Raji (cell line): ENCODE results near the gene FEZF2.

Source experiments
- POLR2A ChIP-seq: IDR thresholded peaks from 2 replicates; pipeline ENCODE4 v1.6.1; 2011; ENCODE audit warnings: low read depth, low read length, control low read depth; ENCODE audit not compliant: insufficient read depth

Gene FEZF2

GRCh38 chr3:62373215-62373614, at the start of gene FEZF2:
FEZF2 (minus strand) TSS chr3:62373550; CDS start chr3:62372868, 682 bp downstream.
- no peak for TF ChIP-seq POLR2A

- no peak for TF ChIP-seq POLR2A
Measured at GRCh38 chr3:62421207-62421606, 47.9 kb upstream of the FEZF2 start.

- no peak for TF ChIP-seq POLR2A
Measured at GRCh38 chr3:62416144-62416543, 42.8 kb upstream of the FEZF2 start.

- no peak for TF ChIP-seq POLR2A
Measured at GRCh38 chr3:62415312-62415801, 42.0 kb upstream of the FEZF2 start.

GRCh38 chr3:62414786-62415185, 41.4 kb upstream of the FEZF2 start:
- no peak for TF ChIP-seq POLR2A

- no peak for TF ChIP-seq POLR2A
Measured at GRCh38 chr3:62413687-62414086, 40.3 kb upstream of the FEZF2 start.

- no peak for TF ChIP-seq POLR2A
Measured at GRCh38 chr3:62406945-62407344, 33.6 kb upstream of the FEZF2 start.

GRCh38 chr3:62405566-62405965, 32.2 kb upstream of the FEZF2 start:
- TF ChIP-seq POLR2A, result no peak

- TF ChIP-seq POLR2A, result no peak
Measured at GRCh38 chr3:62405135-62405534, 31.8 kb upstream of the FEZF2 start.

- TF ChIP-seq POLR2A, result no peak
Measured at GRCh38 chr3:62404321-62404720, 31.0 kb upstream of the FEZF2 start.

- no peak for TF ChIP-seq POLR2A
Measured at GRCh38 chr3:62403765-62404164, 30.4 kb upstream of the FEZF2 start.

GRCh38 chr3:62392626-62393292, 19.4 kb upstream of the FEZF2 start:
- no peak for TF ChIP-seq POLR2A

GRCh38 chr3:62387251-62387650, 13.9 kb upstream of the FEZF2 start:
- TF ChIP-seq POLR2A, result no peak

GRCh38 chr3:62379321-62379798, 6.0 kb upstream of the FEZF2 start:
- no peak for TF ChIP-seq POLR2A

- TF ChIP-seq POLR2A, result no peak
Measured at GRCh38 chr3:62378921-62379320, 5.6 kb upstream of the FEZF2 start.

- no peak for TF ChIP-seq POLR2A
Measured at GRCh38 chr3:62378311-62378789, 5.0 kb upstream of the FEZF2 start.
